Lung (tissue), 12 donors: ENCODE data around the gene TULP4. TPM values are rescaled to one million over a fixed set of nuclear protein-coding genes. Genes with fewer than 3 reads are reported as not detected.

Experiments
- ATAC-seq: fragments of 200-7000 bp; cut with Tn5 transposase; one replicate; pipeline ENCODE4 v1.9.1; 2020; ENCODE audit warnings: moderate number of reproducible peaks; ENCODE audit not compliant: insufficient read depth, low FRiP score
- DNase-seq, 3 donors: peaks; one replicate each; pipeline ENCODE4 v3.0.0-alpha.2; 2013 to 2017
- H3K27ac ChIP-seq, 2 donors: one replicate each; pipeline ENCODE4 v1.5.1; 2013; ENCODE audit warnings: mild to moderate bottlenecking in 2 of 2, moderate library complexity in 2 of 2, control low read depth in 1 of 2, inconsistent platforms in 1 of 2, low read depth in 1 of 2, low read length in 1 of 2
- H3K27me3 ChIP-seq, 3 donors: one replicate each; pipeline ENCODE4 v1.5.1; 2013; ENCODE audit warnings: low read length in 2 of 3; ENCODE audit not compliant: control insufficient read depth in 3 of 3, insufficient read depth in 3 of 3
- H3K36me3 ChIP-seq, 4 donors: one replicate each; pipeline ENCODE4 v1.5.1; 2013; ENCODE audit warnings: low read length in 4 of 4, mild to moderate bottlenecking in 1 of 4, moderate library complexity in 1 of 4; ENCODE audit not compliant: control insufficient read depth in 4 of 4, insufficient read depth in 4 of 4
- H3K4me1 ChIP-seq, 5 donors: one replicate each; pipeline ENCODE4 v1.5.1; 2013; ENCODE audit warnings: low read length in 5 of 5, mild to moderate bottlenecking in 2 of 5, moderate library complexity in 1 of 5; ENCODE audit not compliant: control insufficient read depth in 5 of 5, insufficient read depth in 5 of 5
- H3K4me3 ChIP-seq: one replicate; pipeline ENCODE4 v1.5.1; 2013; ENCODE audit warnings: mild to moderate bottlenecking, control low read depth, moderate library complexity
- H3K9ac ChIP-seq, 2 donors: one replicate each; pipeline ENCODE4 v1.5.1; 2013; ENCODE audit warnings: low read length in 2 of 2, control low read depth in 1 of 2; ENCODE audit not compliant: insufficient read depth in 1 of 2
- H3K9me3 ChIP-seq, 4 donors: one replicate each; pipeline ENCODE4 v1.5.1; 2013; ENCODE audit warnings: low read length in 3 of 4, mild to moderate bottlenecking in 1 of 4, moderate library complexity in 1 of 4; ENCODE audit not compliant: control insufficient read depth in 4 of 4, insufficient read depth in 3 of 4
- WGBS, 2 donors: extraction: QIAGEN DNeasy Blood & Tissue Kit; methylation state at CpG; one replicate each; pipeline ENCODE4 v1.1.7; 2013; 5-methylcytosine and 5-hydroxymethylcytosine counted together
- polyA plus RNA-seq, 2 donors: library from polyadenylated mRNA; stranded (reverse); fragments of 200-250 nt; gene quantifications; one replicate each; pipeline ENCODE4 v1.2.1, GENCODE V29; 2013
- total RNA-seq, 2 donors: library from RNA; depleted of rRNA in 1 of 2; stranded (reverse); fragments of >200 nt in 1 of 2; gene quantifications; one replicate each; pipeline ENCODE4 v1.2.1, GENCODE V29; 2014 to 2021
- TF ChIP-seq, protein P1 (sequence below): IDR thresholded peaks from 2 replicates; pipeline ENCODE4 v1.5.1; 2012; ENCODE audit warnings: mild to moderate bottlenecking; ENCODE audit errors: control extremely low read depth, extremely low read depth
- donor health status: control.
- donor health status: control.
- donor health status: Bipolar disorder and iron deficiency.
- donor health status: healthy.
- donor health status: DM: yes; HTN: yes; CAD: no.

TULP4 gene
- total and polyA plus RNA-seq, 4 donors, result 4.5 to 147 (median 39.2) TPM

DNA sequence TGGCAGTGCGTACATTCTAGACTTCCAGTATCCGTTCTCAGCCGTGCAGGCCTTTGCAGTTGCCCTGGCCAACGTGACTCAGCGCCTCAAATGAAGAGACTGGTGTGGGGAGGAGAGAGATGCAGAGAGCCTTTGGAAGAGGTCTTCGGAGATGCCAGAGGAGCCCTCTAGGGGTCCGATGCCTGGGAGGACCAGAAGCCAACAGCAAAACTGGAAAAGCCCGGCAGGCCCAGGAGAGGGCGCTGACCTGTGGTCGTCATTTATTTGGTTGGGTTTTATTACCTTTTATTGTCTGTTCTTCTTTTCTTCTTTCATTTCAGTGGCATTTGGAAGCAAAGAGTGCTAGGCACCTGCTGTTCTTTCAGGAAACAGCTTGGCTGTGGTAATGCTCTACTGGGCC is 194.3 kb downstream of the TULP4 start:
- Histone ChIP-seq H3K27ac (no peak overlapping the region), H3K9ac (no peak overlapping the region), H3K9me3 (no peaks in the 10 kb centered on the region), H3K4me1 (no peaks in the 10 kb centered on the region), H3K36me3 (peaks cover 3 to 17% (median 6%) of the 10 kb centered on the region in 4 donors), H3K4me3 (no peak overlapping the region), H3K27me3 (no peaks in the 10 kb centered on the region)
- WGBS, 2 donors, result 86 to 87% methylated on average over 10 of the region's 10 CpGs
- peak in 1 of 3 donors; percentile 4 for DNase-seq
- no peak for ATAC-seq
- TF ChIP-seq, protein P1, sequence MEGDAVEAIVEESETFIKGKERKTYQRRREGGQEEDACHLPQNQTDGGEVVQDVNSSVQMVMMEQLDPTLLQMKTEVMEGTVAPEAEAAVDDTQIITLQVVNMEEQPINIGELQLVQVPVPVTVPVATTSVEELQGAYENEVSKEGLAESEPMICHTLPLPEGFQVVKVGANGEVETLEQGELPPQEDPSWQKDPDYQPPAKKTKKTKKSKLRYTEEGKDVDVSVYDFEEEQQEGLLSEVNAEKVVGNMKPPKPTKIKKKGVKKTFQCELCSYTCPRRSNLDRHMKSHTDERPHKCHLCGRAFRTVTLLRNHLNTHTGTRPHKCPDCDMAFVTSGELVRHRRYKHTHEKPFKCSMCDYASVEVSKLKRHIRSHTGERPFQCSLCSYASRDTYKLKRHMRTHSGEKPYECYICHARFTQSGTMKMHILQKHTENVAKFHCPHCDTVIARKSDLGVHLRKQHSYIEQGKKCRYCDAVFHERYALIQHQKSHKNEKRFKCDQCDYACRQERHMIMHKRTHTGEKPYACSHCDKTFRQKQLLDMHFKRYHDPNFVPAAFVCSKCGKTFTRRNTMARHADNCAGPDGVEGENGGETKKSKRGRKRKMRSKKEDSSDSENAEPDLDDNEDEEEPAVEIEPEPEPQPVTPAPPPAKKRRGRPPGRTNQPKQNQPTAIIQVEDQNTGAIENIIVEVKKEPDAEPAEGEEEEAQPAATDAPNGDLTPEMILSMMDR, result no peak

- no peak for ATAC-seq
- Histone ChIP-seq H3K9ac (no peak overlapping the region), H3K4me3 (no peak overlapping the region), H3K27me3 (no peaks in the 10 kb centered on the region), H3K4me1 (no peaks in the 10 kb centered on the region), H3K27ac (no peak overlapping the region), H3K9me3 (no peaks in the 10 kb centered on the region), H3K36me3 (peaks cover under 1 to 13% (median 6%) of the 10 kb centered on the region in 4 donors)
- 95 to 96% methylated on average over 7 of the region's 7 CpGs for WGBS, 2 donors
- DNase-seq, result no peak
- TF ChIP-seq, protein P1, result no peak
These were observed 194.9 kb downstream of the TULP4 start for GRCh38 chr6:158507174-158507573.

DNA sequence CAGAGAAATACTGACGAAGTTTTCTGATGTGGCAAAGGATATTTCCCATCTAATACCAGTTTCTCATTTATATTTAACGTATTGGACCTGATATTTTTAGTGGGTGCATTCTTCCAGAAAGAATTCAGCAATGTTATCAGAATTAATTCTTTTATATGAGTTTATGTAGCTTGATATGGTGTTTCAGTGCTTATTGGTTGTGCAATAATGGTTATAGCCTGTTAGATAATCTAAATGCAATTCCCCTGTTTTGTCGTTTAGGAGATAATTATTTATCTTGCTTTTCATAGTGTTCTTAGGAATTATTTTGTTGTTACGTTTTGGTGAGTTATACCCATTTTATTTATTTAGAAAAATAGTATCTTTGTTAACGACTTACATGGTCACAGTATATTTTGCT is 196.2 kb downstream of the TULP4 start:
- Histone ChIP-seq H3K9ac (no peak overlapping the region), H3K4me3 (no peak overlapping the region), H3K9me3 (no peaks in the 10 kb centered on the region), H3K27me3 (no peaks in the 10 kb centered on the region), H3K36me3 (peaks cover 0 to 7% (median 6%) of the 10 kb centered on the region in 4 donors), H3K27ac (no peak overlapping the region), H3K4me1 (no peaks in the 10 kb centered on the region)
- DNase-seq, result no peak
- 90 to 93% methylated on average over 5 of the region's 5 CpGs for WGBS, 2 donors
- TF ChIP-seq, protein P1, result no peak
- ATAC-seq, result no peak

- 94 to 95% methylated on average over 11 of the region's 11 CpGs for WGBS, 2 donors
- Histone ChIP-seq H3K36me3 (peaks cover 0 to 7% (median 6%) of the 10 kb centered on the region in 4 donors), H3K27ac (no peak overlapping the region), H3K9ac (no peak overlapping the region), H3K27me3 (no peaks in the 10 kb centered on the region), H3K4me3 (no peak overlapping the region), H3K9me3 (no peaks in the 10 kb centered on the region), H3K4me1 (no peaks in the 10 kb centered on the region)
- TF ChIP-seq, protein P1, result no peak
- peak in 1 of 3 donors; percentile 7 for DNase-seq
- ATAC-seq, result no peak
These were observed 197.2 kb downstream of the TULP4 start for GRCh38 chr6:158509465-158509864.
